Hippocampal formation (tissue), 2 donors: Measurements from ENCODE around the gene NEO1.

Source experiments
- DNase-seq, 2 donors: peaks; one replicate each; lab custom pipeline; 2025; lab: John Stamatoyannopoulos, UW

The NEO1 gene

GRCh38 chr15:73308305-73308704 lies 256.0 kb downstream of the NEO1 start:
- no peak for DNase-seq

GRCh38 chr15:73313861-73314260 lies 261.6 kb downstream of the NEO1 start:
- no peak for DNase-seq

GRCh38 chr15:73317651-73318462 lies 265.6 kb downstream of the NEO1 start:
- no peak for DNase-seq

- peak in 1 of 2 donors; percentile 13 for DNase-seq
These were observed 266.4 kb downstream of the NEO1 start for GRCh38 chr15:73318463-73319351.

- no peak for DNase-seq
These were observed 267.4 kb downstream of the NEO1 start for GRCh38 chr15:73319460-73320245.

- DNase-seq = no peak
These were observed 268.4 kb downstream of the NEO1 start for GRCh38 chr15:73320619-73321180.

- no peak for DNase-seq
These were observed 269.5 kb downstream of the NEO1 start for GRCh38 chr15:73321496-73322450.

GRCh38 chr15:73322665-73323373 lies 270.6 kb downstream of the NEO1 start:
- no peak for DNase-seq

GRCh38 chr15:73323374-73323955 lies 271.2 kb downstream of the NEO1 start:
- DNase-seq = no peak

- DNase-seq = no peak
These were observed 271.7 kb downstream of the NEO1 start for GRCh38 chr15:73323956-73324355.

GRCh38 chr15:73324496-73325170 lies 272.4 kb downstream of the NEO1 start:
- no peak for DNase-seq

GRCh38 chr15:73325191-73325861 lies 273.1 kb downstream of the NEO1 start:
- DNase-seq = no peak

- DNase-seq = no peak
These were observed 273.9 kb downstream of the NEO1 start for GRCh38 chr15:73326157-73326556.

- no peak for DNase-seq
These were observed 276.0 kb downstream of the NEO1 start for GRCh38 chr15:73328149-73328820.

- DNase-seq = no peak
These were observed 276.7 kb downstream of the NEO1 start for GRCh38 chr15:73328981-73329380.

- DNase-seq = no peak
These were observed 277.4 kb downstream of the NEO1 start for GRCh38 chr15:73329501-73330200.
